HCT116 (cell line): ENCODE measurements around the gene DNAAF1. TPM values are rescaled to one million over a fixed set of nuclear protein-coding genes. Genes with fewer than 3 reads are reported as not detected.
A peak's percentile ranks its signal among the peaks of the same experiment; 100 is the strongest.

Experiments used
- ATAC-seq: fragments of 200-7000 bp; cut with Tn5 transposase; 2 replicates; pipeline ENCODE4 v1.9.1; 2020; ENCODE audit warnings: mild to moderate bottlenecking, moderate library complexity
- BruUV-seq: library from RNA; stranded (reverse); fragments of 400-500 nt; replicated peaks from 2 replicates; lab custom pipeline; 2021; lab: Mats Ljungman, UMichigan
- CTCF ChIA-PET: fragments of 300-600 bp; sonication (Branson Sonifier 250); formaldehyde crosslinking; loops from one replicate; lab custom pipeline; 2021; ENCODE audit warnings: antibody characterized with exemption; lab: Charles Lee
- POLR2A ChIA-PET: fragments of 300-600, 350-600 bp; sonication (Branson Sonifier 250); formaldehyde crosslinking; loops from one replicate; lab custom pipeline; 2021; ENCODE audit warnings: antibody characterized with exemption; lab: Charles Lee
- RAD21 ChIA-PET, 2 experiments: fragments of 300-600 bp; sonication (Branson Sonifier 250); formaldehyde crosslinking; loops; one replicate each; lab custom pipeline; 2023; ENCODE audit warnings: low total read pairs in 2 of 2; ENCODE audit not compliant: uncharacterized antibody in 2 of 2, unreplicated experiment in 2 of 2, low non-redundant PET in 1 of 2; lab: Charles Lee
- DNase-seq: peaks from one replicate; pipeline ENCODE4 v3.0.0-alpha.2; 2010; ENCODE audit warnings: low read depth, low spot score
- H2AFZ ChIP-seq: fragments of 200-600 bp; shearing (Covaris generic), sonication (generic); 2 replicates; pipeline ENCODE4 v1.6.1; 2017; ENCODE audit warnings: low read depth, mixed run types, mixed read lengths, antibody characterized with exemption, low read length; ENCODE audit not compliant: poor library complexity, severe bottlenecking
- H3K27ac ChIP-seq: 2 replicates; pipeline ENCODE4 v1.5.1; 2012; ENCODE audit warnings: low read depth, low read length
- H3K27me3 ChIP-seq: fragments of 200-600 bp; sonication (generic); 2 replicates; pipeline ENCODE4 v1.6.1; 2016; ENCODE audit warnings: mixed run types, low read length, mixed read lengths; ENCODE audit not compliant: insufficient read depth
- H3K36me3 ChIP-seq, 2 experiments: fragments of 200-500 bp in 1 of 2; fragments of 200-600 bp in 1 of 2; sonication (Bioruptor generic) in 1 of 2; sonication (generic) in 1 of 2; 2 replicates each; pipeline versions ENCODE4 v1.5.1 to v1.6.1; 2014 to 2016; ENCODE audit warnings: low read length in 2 of 2, inconsistent platforms in 1 of 2, mixed read lengths in 1 of 2, mixed run types in 1 of 2; ENCODE audit not compliant: insufficient read depth in 2 of 2, control insufficient read depth in 1 of 2
- H3K4me1 ChIP-seq, 2 experiments: fragments of 200-600 bp in 1 of 2; sonication (generic) in 1 of 2; 2 replicates each; pipeline versions ENCODE4 v1.5.1 to v1.6.1; 2012 to 2017; ENCODE audit warnings: low read length in 2 of 2, inconsistent platforms in 1 of 2, mild to moderate bottlenecking in 1 of 2, mixed read lengths in 1 of 2, mixed run types in 1 of 2, moderate library complexity in 1 of 2; ENCODE audit not compliant: insufficient read depth in 2 of 2, control insufficient read depth in 1 of 2
- H3K4me2 ChIP-seq: fragments of 200-600 bp; sonication (generic); 2 replicates; pipeline ENCODE4 v1.6.1; 2017; ENCODE audit warnings: mixed run types, low read length, mixed read lengths
- H3K4me3 ChIP-seq, 2 experiments: fragments of 200-600 bp in 1 of 2; sonication (generic) in 1 of 2; replicated peaks in 1 of 2; 2 replicates each; pipeline ENCODE4 v1.5.1; 2011 to 2016; ENCODE audit warnings: low read length in 2 of 2, control low read depth in 1 of 2, low read depth in 1 of 2, mild to moderate bottlenecking in 1 of 2, mixed read lengths in 1 of 2, mixed run types in 1 of 2
- H3K79me2 ChIP-seq: fragments of 200-600 bp; sonication (generic); 2 replicates; pipeline ENCODE4 v1.6.1; 2017; ENCODE audit warnings: mild to moderate bottlenecking, mixed run types, low read length, moderate library complexity, mixed read lengths; ENCODE audit not compliant: insufficient read depth
- H3K9ac ChIP-seq: fragments of 200-600 bp; sonication (generic); 2 replicates; pipeline ENCODE4 v1.6.1; 2016; ENCODE audit warnings: low read length, mixed read lengths
- H3K9me2 ChIP-seq: fragments of 200-600 bp; sonication (generic), shearing (Covaris generic); 2 replicates; pipeline ENCODE4 v1.6.1; 2017; ENCODE audit warnings: mixed run types, mild to moderate bottlenecking, moderate library complexity; ENCODE audit not compliant: insufficient read depth
- H3K9me3 ChIP-seq, 2 experiments: fragments of 200-500 bp in 1 of 2; fragments of 200-600 bp in 1 of 2; sonication (Bioruptor generic) in 1 of 2; sonication (generic) in 1 of 2; 2 replicates each; pipeline ENCODE4 v1.6.1; 2014 to 2017; ENCODE audit warnings: low read length in 2 of 2, mixed read lengths in 2 of 2, inconsistent platforms in 1 of 2, low read depth in 1 of 2, mild to moderate bottlenecking in 1 of 2, mixed run types in 1 of 2, moderate library complexity in 1 of 2; ENCODE audit not compliant: control insufficient read depth in 1 of 2, insufficient read depth in 1 of 2
- H4K20me1 ChIP-seq: fragments of 200-600 bp; sonication (generic), shearing (Covaris generic); 2 replicates; pipeline ENCODE4 v1.6.1; 2017; ENCODE audit warnings: mixed run types, mild to moderate bottlenecking, moderate library complexity; ENCODE audit not compliant: insufficient read depth
- CTCF ChIP-seq, 3 experiments: fragments of 200-600 bp in 1 of 3; sonication (generic) in 1 of 3; IDR thresholded peaks in 2 of 3; conservative IDR thresholded peaks in 1 of 3; 2 replicates each; pipeline ENCODE4 v1.5.1; 2012 to 2017; ENCODE audit warnings: low read depth in 2 of 3, low read length in 2 of 3, antibody characterized with exemption in 1 of 3, borderline replicate concordance in 1 of 3, control low read depth in 1 of 3, mild to moderate bottlenecking in 1 of 3, mixed read lengths in 1 of 3, mixed run types in 1 of 3, moderate library complexity in 1 of 3; ENCODE audit not compliant: insufficient read depth in 1 of 3
- EZH2 ChIP-seq: fragments of 200-600 bp; sonication (generic); IDR thresholded peaks from 2 replicates; pipeline ENCODE4 v1.6.1; 2017; ENCODE audit warnings: antibody characterized with exemption, mixed run types
- EZH2phosphoT487 ChIP-seq: fragments of 200-600 bp; IDR thresholded peaks from 2 replicates; pipeline ENCODE4 v1.6.1; 2018; ENCODE audit warnings: antibody characterized with exemption, borderline replicate concordance
- JUND ChIP-seq: IDR thresholded peaks from 2 replicates; pipeline ENCODE4 v1.6.1; 2012
- MAX ChIP-seq: IDR thresholded peaks from 2 replicates; pipeline ENCODE4 v1.6.1; 2012
- POLR2A ChIP-seq: IDR thresholded peaks from 2 replicates; pipeline ENCODE4 v1.7.0; 2011; ENCODE audit warnings: borderline replicate concordance; ENCODE audit not compliant: insufficient read depth, insufficient read length; ENCODE audit errors: extremely low read depth
- POLR2AphosphoS5 ChIP-seq: IDR thresholded peaks from 2 replicates; pipeline ENCODE4 v1.6.1; 2011; ENCODE audit warnings: mild to moderate bottlenecking, low read depth, low read length, moderate library complexity
- SP1 ChIP-seq: IDR thresholded peaks from 2 replicates; pipeline ENCODE4 v1.6.1; 2012; ENCODE audit warnings: low read depth
- SRF ChIP-seq: IDR thresholded peaks from 2 replicates; pipeline ENCODE4 v1.6.1; 2012; ENCODE audit warnings: low read depth
- TCF7L2 ChIP-seq: IDR thresholded peaks from 2 replicates; pipeline ENCODE4 v1.7.0; 2011; ENCODE audit warnings: borderline replicate concordance, inconsistent platforms; ENCODE audit not compliant: insufficient read depth, insufficient read length; ENCODE audit errors: extremely low read depth
- ZFX ChIP-seq: fragments of 450-650 bp; IDR thresholded peaks from 2 replicates; pipeline ENCODE4 v1.6.1; 2017
- ZNF274 ChIP-seq: fragments of 200-500 bp; sonication (Bioruptor generic); IDR thresholded peaks from 2 replicates; pipeline ENCODE4 v1.6.1; 2014; ENCODE audit warnings: mild to moderate bottlenecking, low read depth, low read length, inconsistent platforms
- intact Hi-C: fragments of 100-400 bp; cut with micrococcal nuclease; formaldehyde crosslinking; loops from 2 replicates; pipeline ENCODE4 v1.10.0; 2022
- total RNA-seq: library from RNA; stranded (reverse); gene quantifications from one replicate; pipeline ENCODE4 v1.2.1, GENCODE V29; 2021; ENCODE audit not compliant: unreplicated experiment

DNAAF1 gene
- total RNA-seq, 1 experiment from 2014 or later: 0.30 TPM

- RAD21 ChIA-PET: no interaction called here
- POLR2A ChIA-PET: interaction anchor here (0.8 kb wide), 1 partner anchor 21 kb away, joined by 3 read pairs; the partner anchor contains the start of gene MBTPS1
- Histone ChIP-seq H3K4me2 (no peak overlapping the region), H2AFZ (no peak overlapping the region), H3K4me1 (peaks cover 23 to 35% of the 10 kb centered on the region in 2 experiments)
- TF ChIP-seq SP1: no peak
- no peak for TF ChIP-seq ZFX
- no peak for TF ChIP-seq EZH2phosphoT487
- no peak for TF ChIP-seq MAX
- TF ChIP-seq SRF: no peak
- TF ChIP-seq POLR2A: no peak
- TF ChIP-seq TCF7L2: no peak
- TF ChIP-seq POLR2AphosphoS5: no peak
- TF ChIP-seq EZH2: no peak
- TF ChIP-seq ZNF274: no peak
- TF ChIP-seq JUND: no peak
- TF ChIP-seq, all 23 proteins: peak for 0
- Histone ChIP-seq H3K79me2 (peaks cover 51% of the 10 kb centered on the region), H4K20me1 (no peaks in the 10 kb centered on the region; the same call in 1 of the 2 replicates), H3K4me3 (no peak overlapping the region), H3K27me3 (no peaks in the 10 kb centered on the region), H3K27ac (no peak overlapping the region), H3K36me3 (no peaks in the 10 kb centered on the region), H3K9ac (no peak overlapping the region), H3K9me3 (no peaks in the 10 kb centered on the region), H3K9me2 (no peaks in the 10 kb centered on the region)
- ATAC-seq: no peak
- intact Hi-C loops: no loop called here
- CTCF ChIA-PET: no interaction called here
- no TSS peak for BruUV-seq
- DNase-seq: no peak
Measured at GRCh38 chr16:84137287-84137686, 7.8 kb upstream of the DNAAF1 start.

- ChIA-PET CTCF (no interaction called here), RAD21 (no interaction called here), POLR2A (interaction anchor here (0.8 kb wide), 1 partner anchor 21 kb away, joined by 3 read pairs; the partner anchor contains the start of gene MBTPS1)
- no peak overlapping the region for H2AFZ ChIP-seq
- no peaks in the 10 kb centered on the region for H3K9me3 ChIP-seq
- H3K27ac ChIP-seq: no peak overlapping the region
- BruUV-seq: no TSS peak
- H3K79me2 ChIP-seq: peaks cover 56% of the 10 kb centered on the region
- no peaks in the 10 kb centered on the region for H3K27me3 ChIP-seq
- H3K9me2 ChIP-seq: no peaks in the 10 kb centered on the region
- H3K4me1 ChIP-seq: peaks cover 23 to 35% of the 10 kb centered on the region in 2 experiments
- H3K36me3 ChIP-seq: no peaks in the 10 kb centered on the region
- H3K4me3 ChIP-seq: no peak overlapping the region
- DNase-seq: no peak
- intact Hi-C loops: no loop called here
- peak overlapping the region; percentile 24; the same call in 1 of the 2 replicates for H3K4me2 ChIP-seq
- H3K9ac ChIP-seq: no peak overlapping the region
- no peak for ATAC-seq
- no peaks in the 10 kb centered on the region; the same call in 1 of the 2 replicates for H4K20me1 ChIP-seq
- TF ChIP-seq CTCF (IDR thresholded peaks at IDR 0.05 in 2 of 3, conservative IDR thresholded peaks at IDR 0.05 in 1 of 3; ENCODE audit: borderline replicate concordance in 1 of 3, insufficient read depth in 1 of 3, low read depth in 2 of 3, low read length in 2 of 3): no peak
Measured at GRCh38 chr16:84137769-84138357, 7.2 kb upstream of the DNAAF1 start.
